NCI-H510A treated with DMSO at 0.1 percent for 48 hours (cell line): ENCODE data around the gene MYH9.
"Not testable (repeated sequence)": the region's sequence is repeated elsewhere in the genome, so short reads cannot be mapped to it uniquely, and the experiment has no call there.

Experiments
- DNase-seq: peaks from one replicate; lab custom pipeline; 2025; lab: John Stamatoyannopoulos, UW

MYH9 gene

DNA sequence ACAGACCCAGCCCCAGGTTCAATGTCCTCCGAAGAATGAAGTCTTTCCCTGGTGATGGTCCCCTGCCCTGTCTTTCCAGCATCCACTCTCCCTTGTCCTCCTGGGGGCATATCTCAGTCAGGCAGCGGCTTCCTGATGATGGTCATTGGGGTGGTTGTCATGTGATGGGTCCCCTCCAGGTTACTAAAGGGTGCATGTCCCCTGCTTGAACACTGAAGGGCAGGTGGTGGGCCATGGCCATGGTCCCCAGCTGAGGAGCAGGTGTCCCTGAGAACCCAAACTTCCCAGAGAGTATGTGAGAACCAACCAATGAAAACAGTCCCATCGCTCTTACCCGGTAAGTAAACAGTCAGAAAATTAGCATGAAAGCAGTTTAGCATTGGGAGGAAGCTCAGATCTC lies 120.7 kb downstream of the MYH9 start:
- DNase-seq, result peak; percentile 61

DNA sequence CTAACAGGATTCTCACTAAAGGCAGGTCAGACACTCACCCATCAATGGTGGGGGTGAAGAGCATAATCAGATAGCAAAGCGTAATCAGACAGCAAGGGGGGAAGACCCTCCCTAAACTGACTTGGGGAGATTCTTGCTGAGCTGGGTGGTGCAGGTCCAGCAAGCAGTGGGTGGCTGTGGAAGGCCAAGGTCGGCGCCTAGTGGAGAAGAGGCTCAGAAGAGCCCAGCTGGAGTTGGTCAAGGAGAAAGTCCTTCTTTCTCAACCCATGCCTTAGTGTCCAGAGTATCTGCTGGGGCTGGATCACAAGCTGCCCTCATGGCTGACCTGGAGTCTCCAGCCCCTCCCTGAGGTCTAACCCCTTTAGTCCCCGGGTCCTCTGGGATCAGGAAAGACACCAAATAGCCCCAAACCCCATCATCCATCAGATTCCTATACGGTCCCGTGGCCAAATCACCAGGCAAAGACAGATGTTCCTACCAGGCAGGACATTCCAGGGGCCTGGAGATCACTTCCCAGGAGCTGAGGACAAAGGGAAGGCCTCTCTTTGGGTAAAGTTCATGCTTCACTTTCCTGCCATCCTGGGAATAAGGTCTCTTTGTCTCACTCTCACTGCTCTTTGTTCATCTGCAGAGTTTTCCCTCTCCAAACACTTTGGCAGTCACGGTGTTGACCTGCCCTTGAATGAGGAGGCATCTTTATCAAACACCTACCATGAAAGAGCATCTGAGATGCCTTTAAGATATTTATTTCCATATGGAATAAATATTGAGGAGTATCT lies 123.7 kb downstream of the MYH9 start:
- not testable (repeated sequence) for DNase-seq

DNA sequence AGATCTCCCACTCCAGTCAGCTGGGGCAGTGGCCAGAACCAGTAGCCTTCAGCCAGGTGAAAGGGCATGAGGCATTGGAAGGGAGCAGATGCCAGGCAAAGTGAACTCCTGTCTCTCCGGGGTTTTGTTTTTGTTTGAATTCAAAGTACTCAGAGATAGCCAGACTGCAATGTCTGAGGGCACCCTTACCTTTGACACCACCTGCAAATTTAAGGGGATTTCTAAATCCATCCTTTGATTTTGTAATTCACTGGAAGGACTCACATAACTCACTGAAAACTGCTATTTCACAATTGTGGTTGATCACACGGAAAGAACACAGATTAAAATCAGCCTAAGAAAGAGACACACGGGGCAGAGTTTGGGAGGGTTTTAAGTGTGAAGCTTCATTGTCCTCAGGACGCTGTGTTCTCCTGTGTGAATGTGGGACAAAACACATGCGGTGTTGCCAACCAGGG lies 124.5 kb downstream of the MYH9 start:
- not testable (repeated sequence) for DNase-seq

DNA sequence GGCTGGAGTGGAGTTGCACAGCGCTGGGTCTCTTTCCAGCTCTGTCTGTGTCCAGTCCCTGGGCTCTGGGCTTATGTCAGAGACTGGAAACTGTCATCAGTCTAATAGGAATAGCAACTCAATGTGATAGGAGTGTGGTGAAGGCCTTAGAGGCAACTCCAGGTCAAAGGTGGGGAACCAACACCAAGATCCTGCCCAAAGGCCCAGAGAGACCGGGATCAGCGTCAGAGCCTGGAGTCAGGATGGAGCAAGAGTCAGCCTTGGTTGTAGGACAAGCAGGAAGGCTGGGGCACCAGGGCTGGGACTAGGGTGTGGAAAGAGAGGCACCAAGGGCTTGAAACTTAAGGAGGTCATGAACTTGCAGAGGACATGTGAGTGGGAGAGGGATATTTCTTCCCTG lies 125.5 kb downstream of the MYH9 start:
- DNase-seq, result not testable (repeated sequence)

DNA sequence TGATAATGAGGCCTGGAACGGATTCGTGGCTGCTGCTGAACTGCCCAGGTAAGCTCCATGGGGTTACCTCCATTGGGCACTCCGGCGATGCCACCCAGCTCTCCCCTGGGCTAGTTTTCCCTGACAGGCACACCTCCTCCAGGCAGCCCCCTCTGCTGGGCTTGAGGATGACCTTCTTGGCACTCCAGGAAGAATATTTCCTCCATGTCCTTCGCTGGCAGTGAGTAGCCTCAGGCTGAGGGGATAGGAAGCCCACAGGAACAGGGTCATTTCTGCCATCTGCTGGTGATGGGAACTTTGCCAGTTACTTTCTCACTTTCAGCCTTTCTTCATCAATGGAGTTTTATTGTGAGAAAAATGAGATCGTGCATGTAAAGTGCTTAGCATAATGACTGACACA lies 126.1 kb downstream of the MYH9 start:
- not testable (repeated sequence) for DNase-seq

DNA sequence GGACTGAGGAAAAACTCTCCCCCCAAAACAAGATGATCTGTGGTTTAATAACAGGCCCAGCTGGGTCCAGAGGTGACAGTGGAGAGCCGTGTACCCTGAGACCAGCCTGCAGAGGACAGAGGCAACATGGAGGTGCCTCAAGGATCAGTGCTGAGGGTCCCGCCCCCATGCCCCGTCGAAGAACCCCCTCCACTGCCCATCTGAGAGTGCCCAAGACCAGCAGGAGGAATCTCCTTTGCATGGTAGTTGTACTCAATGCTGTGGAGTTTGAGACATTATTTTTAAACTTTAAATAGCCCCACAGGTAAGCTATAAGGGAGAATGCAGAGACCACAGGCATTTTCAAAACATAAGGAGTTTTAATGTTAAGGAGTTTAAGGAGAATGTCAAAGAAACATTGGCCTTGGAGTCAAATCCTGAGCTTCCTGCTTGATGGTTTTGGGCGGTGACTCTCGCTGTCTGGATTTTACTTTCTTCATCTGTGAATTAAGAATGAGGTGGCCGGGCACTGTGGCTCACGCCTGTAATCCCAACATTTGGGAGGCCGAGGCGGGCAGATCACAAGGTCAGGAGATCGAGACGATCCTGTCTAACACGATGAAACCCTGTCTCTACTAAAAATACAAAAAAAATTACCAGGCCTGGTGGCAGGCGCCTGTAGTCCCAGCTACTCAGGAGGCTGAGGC lies 128.0 kb downstream of the MYH9 start:
- DNase-seq, result no peak

DNA sequence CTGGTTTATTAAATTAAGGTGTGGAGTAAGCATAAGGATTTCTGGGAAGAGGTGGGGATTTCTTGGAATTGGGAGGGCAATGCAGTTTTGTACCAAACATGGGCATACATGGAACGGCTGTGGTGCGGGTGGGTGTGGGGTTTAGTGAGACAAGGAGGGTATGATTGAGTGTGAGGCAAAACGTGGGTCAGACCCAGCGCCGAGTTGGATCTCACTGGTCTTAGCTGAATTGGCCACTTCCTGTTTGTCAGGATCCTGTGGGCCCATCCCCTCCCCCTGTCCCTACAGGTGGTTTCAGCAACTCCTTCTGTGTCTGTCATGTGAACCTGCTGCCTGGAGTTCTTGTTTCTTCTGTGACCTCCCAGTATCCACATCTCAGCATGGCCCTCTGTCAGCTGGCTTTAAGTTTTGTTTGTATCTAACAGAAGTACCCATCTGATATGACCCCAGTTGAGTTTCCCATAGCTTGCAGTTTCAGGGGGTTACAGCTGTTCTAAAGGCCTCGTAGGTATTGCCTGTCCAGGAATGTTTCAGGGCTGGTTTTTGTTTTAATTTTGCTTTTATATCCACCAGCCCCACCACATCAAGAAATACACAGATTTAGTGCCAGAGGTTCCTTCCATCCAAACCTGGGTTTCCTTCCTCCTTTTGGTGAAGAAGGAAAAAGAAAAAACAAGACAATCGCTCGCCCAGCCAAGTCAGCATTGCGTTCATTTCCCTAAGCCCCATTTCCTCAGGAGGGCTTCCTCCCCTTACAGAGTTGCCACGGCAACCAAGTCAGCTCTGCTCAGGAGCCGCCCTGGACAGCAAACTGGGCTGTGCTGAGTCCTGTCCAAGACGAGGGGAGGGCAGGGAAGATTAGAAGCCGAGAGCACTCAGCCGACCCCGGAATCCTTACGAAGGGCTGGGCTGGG lies 128.8 kb downstream of the MYH9 start:
- DNase-seq, result peak; percentile 70

DNA sequence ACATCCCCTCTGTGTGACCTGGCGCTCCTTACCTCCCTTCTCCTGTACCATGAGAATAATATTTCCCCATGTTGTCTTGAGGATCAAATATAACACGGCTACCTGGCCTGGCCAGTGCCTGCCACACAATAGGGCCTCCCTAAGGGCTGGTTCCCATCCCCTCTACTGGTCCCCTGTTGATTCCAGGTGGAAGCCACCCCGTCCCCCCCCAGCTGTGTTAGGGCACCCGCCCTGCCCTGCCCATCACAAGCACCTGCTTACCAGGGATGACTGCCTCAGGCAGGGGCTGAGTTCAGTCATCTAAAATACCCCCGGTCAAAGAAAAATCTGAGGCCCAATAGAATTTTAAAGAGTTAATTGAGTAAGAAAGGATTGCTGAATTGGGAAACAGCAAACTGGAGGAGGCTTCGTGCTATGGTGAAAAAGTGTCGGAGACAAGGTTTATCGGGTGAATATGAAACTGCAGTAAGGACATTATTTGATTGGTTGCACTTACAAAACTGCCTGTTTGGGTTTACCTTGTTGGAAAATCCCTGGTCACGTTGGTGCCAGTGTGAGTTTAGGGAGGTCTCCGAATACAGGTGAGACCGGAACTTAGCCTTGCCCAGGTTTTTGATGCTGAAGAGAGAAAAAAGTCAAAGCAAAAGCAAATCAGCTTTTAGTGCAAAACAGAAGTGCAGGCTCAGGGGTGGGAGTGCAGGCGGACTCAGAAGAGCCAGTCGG lies 129.7 kb downstream of the MYH9 start:
- no peak for DNase-seq

DNA sequence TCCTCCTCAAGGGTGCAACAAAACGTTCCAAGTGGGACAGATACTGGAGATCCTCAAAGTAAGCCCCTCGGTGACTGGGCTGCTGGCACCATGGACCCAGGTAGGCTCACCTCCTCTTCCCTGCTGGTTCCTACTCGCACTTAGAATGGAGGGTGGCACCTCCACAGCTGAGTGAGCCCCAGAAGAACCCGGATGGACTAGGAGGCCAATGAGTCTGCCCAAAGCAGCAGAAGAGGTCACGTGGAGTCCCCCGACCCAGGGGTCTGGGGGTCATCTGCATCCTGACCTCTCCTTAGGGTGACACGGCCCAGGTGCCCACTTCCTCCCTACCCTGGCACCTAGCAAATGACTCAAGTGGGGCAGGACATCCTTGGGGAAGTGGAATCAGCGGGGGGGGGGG lies 130.5 kb downstream of the MYH9 start:
- no peak for DNase-seq

DNA sequence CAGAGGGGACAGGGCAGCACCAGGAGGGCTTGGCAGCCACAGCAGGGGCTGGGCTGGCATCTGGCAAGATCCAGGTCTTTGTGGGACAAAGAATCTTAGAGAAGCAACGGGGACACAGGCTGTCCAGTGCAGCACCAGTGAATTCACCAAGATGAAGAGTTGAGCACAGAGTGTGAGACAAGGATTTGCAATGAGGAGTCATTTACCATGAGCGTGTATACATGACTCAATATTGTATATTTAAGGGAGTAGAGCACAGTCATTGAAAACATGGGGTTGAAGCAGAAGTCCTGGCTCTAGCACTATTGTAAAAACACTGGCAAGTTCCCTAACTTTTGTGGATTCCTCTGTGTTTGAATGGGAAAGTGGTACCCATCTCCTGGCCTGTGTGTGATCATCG lies 131.3 kb downstream of the MYH9 start:
- DNase-seq, result no peak

DNA sequence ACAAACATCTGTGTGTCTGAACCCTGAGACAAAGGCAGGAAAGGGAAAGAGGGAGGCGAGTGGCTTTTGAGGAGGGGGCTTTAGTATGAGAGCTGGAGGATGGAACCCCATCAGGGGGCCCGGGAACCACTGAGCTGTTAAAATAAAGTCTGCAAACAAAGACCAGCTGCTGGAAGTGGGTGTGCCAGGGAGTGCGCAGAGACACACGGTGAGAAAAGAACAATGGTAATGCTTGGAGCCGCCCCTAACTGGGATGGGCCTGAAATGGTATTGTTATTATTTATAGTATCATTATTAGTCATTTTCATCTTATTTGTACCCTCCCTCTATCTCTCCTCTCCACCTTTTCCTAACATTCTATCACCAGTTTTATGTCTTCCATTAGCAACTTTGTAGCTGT lies 132.2 kb downstream of the MYH9 start:
- DNase-seq, result not testable (repeated sequence)

DNA sequence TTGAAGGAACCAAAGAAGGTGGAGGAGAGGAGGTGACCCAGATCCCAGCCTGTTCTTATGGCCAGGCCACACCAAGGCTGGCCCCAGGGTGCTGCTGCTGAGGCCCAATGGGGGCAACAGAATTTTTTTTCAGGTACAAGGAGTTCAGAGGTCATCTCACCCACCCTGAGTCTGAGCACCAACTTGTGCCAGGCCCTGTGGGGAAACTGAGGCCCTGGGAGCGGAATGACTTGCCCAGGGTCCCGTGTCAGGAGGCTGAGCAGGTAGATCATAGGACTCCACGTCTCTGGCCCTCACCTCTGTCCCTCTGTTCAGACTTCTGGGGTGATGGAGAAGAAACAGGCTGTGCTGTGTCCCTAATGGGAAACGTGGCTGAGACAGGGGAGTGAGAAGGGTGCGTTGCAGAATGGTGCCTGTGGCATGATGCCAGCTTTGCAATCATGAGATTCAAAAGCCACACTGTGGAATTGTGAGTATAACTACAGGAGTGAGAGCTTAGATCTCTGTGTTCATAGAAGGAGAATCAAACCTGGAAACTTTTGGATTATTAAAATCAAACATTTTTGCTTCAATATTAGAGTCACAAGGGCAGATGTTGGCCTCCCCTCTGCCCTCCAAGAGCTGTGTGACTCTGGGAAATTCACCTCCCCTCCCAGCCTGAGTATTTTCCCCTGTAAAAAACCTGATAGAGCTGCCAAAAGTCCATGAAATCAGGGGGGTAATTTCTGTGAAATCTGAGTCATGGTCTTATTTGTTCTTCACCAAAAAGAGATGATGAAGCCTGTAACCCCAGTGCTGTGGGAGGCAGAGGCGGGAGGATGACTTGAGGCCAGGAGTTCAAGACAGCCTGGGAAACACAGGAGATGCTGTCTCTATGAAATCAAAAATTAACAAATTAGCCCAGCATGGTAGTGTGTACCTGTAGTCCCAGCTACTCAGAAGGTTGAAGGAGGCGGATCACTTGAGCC lies 134.0 kb downstream of the MYH9 start:
- no peak for DNase-seq

DNA sequence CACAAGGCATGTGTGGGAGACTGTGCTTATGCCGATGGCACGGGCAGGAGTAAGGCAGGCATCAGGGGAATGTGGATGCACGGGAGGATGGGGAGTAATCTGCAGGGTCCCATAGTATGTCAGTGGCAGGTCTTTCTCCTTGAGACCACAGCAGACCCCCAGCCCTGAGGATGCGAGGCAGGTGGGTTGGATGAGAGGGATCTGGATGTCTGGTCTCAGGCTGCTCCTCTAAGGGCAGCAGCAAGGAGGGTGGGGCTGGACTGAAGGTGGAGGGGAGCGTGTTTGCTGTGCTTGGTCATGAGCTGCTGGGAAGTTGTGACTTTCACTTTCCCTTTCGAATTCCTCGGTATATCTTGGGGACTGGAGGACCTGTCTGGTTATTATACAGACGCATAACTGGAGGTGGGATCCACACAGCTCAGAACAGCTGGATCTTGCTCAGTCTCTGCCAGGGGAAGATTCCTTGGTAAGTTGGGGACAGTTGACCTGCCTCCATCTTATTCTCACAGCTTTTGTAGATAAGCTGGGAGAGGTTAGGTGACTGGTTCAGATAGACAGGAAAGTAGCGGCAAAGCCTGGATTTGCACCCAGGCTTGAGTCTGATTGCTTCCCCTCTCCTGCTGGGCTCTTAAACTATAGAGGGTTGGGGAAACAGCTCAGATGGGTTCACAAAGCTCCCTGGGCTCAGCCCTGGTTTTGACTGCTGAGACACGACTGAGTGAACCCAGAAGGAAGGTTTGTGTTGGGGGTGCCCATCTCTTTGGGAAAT lies 134.8 kb downstream of the MYH9 start, which contains the start of gene APOL1:
APOL1 (plus strand) TSS at position 380 of the 769 bp plus-strand sequence. CDS start 1,823 bp downstream, outside the sequence.
- DNase-seq, result no peak

DNA sequence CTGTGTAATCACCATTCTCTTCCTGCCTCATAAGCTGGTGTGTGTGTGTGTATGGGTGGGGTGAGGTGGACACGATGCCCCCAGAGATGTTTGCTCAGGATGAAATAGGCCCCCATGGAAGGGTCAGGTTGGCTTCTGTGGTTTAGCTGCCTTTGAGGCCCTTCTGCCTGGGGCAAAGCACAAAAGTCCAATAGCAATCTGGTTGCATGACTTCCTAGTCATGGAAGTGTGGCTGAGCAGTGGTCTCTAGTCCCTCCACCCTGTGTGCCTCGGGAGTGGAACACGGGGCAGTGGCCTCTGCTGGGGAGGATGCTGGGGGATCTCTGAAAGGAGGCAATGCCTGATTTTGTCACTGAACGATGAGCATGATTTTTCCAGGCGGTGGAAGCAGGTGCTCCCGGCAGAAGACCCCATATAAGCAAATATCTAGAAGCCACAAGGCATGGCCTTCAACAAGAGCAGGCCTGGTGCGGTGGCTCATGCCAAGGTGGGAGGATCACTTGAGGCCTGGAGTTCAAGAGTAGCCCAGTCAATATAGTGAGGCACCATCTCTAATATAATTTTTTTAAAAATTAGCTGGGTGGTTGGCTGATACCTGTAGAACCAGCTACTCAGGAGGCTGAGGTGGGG lies 135.7 kb downstream of the MYH9 start:
- not testable (repeated sequence) for DNase-seq

DNA sequence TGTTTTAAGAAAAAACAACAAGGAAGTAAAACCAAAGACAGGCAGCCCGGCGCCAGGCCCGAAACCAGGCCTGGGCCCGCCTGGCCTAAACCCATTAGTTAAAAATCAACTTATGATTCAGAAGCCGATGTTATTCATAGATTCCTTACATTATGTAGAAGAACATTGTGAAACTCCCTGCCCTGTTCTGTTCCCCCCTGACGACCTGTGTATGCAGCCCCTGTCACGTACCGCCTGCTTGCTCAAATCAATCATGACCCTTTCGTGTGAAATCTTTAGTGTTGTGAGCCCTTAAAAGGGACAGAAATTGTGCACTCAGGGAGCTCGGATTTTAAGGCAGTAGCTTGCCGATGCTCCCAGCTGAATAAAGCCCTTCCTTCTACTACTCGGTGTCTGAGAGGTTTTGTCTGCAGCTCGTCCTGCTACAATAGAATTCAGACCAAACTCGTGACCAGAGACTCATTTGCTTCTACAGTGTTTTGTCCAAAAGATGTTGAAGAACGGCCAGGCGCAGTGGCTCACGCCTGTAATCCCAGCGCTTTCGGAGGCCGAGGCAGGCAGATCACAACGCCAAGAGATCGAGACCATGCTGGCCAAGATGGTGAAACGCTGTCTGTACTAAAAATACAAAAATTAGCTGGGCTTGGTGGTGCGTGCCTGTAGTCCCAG lies 137.3 kb downstream of the MYH9 start:
- DNase-seq, result not testable (repeated sequence)

DNA sequence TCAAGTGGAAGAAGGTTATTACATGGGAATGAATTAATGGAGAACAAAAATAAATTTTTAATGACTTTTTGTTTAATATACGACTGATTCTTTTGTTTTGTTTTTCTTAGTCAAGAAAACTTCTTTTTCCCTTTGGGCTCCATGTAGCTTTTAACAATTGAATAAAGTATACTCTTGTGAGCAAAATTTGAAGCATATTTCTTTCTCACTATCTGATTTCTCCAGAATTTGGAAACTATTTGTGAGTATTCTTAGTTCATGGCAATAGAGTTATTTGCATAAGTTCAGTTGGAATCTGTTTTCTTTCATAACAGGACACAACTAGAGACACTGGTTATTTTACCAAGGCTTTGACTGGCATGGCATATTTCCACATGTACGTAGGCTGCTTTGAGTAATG lies 138.6 kb downstream of the MYH9 start:
- no peak for DNase-seq

DNA sequence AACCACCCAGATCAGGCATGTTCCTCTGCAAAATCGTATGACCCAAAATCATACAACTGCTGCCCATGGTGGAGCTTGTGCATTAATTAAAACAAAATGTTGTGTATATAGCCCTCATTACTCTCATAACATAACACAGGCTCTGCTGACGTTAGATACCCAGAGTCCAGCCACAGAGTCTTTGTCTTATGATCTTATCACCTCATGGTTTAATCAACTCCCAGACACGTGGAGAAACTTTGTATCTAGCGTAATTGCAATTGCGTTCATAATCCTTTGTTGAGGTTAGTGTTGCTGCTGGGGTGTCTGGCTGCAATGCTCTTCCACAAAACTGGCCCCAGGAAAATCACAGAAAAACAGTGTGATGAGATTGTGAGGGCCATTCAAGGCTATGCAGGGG lies 139.8 kb downstream of the MYH9 start:
- no peak for DNase-seq

DNA sequence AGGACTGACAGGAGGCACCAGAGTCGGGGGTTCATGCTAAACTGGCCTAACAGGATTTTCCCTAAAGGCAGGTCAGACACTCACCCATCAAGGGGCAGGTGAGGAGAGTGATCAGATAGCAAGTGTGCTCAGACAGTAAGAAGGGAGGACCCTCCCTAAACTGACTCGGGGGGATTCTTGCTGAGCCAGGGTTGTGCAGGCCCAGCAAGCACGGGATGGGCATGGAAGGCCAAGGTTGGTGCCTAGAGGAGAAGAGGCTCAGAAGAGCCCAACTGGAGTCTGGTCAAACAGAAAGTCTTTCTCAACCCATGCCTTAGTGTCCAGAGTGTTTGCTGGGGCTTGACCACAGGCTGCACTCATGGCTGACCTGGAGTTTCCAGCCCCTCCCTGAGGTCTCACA lies 141.0 kb downstream of the MYH9 start:
- no peak for DNase-seq
